Gastrocnemius medialis (tissue), 4 donors: ENCODE measurements around the gene TBXT. TPM values are rescaled to one million over a fixed set of nuclear protein-coding genes. Genes with fewer than 3 reads are reported as not detected.
"Not testable (repeated sequence)": the region's sequence is repeated elsewhere in the genome, so short reads cannot be mapped to it uniquely, and the experiment has no call there.

Experiments
- ATAC-seq, 2 donors: fragments of 150-250 bp; one replicate each; pipeline ENCODE4 v1.9.1; 2016
- DNase-seq, 2 donors: peaks; one replicate each; pipeline ENCODE4 v3.0.0-alpha.2; 2019
- H3K27ac ChIP-seq, 4 donors: fragments of 200-600 bp; sonication (generic); 1 replicate in 1 of 4; 2 replicates in 3 of 4; pipeline ENCODE4 v1.5.1; 2016 to 2018; ENCODE audit warnings: mild to moderate bottlenecking in 2 of 4, moderate library complexity in 1 of 4
- H3K27me3 ChIP-seq, 3 donors: fragments of 200-600 bp; sonication (generic) in 2 of 3; 1 replicate in 1 of 3; 2 replicates in 2 of 3; pipeline versions ENCODE4 v1.5.1 to v1.6.0; 2016 to 2019; ENCODE audit warnings: mild to moderate bottlenecking in 1 of 3, moderate library complexity in 1 of 3
- H3K36me3 ChIP-seq, 2 donors: fragments of 200-600 bp; sonication (generic) in 1 of 2; one replicate each; pipeline ENCODE4 v1.5.1; 2017 to 2018
- H3K4me1 ChIP-seq, 2 donors: fragments of 200-600 bp; sonication (generic) in 1 of 2; one replicate each; pipeline ENCODE4 v1.5.1; 2016 to 2017; ENCODE audit warnings: mild to moderate bottlenecking in 2 of 2
- H3K4me3 ChIP-seq, 4 donors: fragments of 200-600 bp; sonication (generic) in 3 of 4; 1 replicate in 1 of 4; 2 replicates in 3 of 4; pipeline ENCODE4 v1.5.1; 2016 to 2019; ENCODE audit warnings: mild to moderate bottlenecking in 2 of 4
- H3K9me3 ChIP-seq, 3 donors: fragments of 200-600 bp; sonication (generic) in 2 of 3; 1 replicate in 1 of 3; 2 replicates in 2 of 3; pipeline ENCODE4 v1.5.1; 2016 to 2019
- POLR2A ChIP-seq, 2 donors: fragments of 450-650 bp; IDR thresholded peaks; one replicate each; pipeline ENCODE4 v1.6.1; 2017; ENCODE audit warnings: antibody characterized with exemption in 2 of 2, mild to moderate bottlenecking in 2 of 2, moderate library complexity in 2 of 2
- in situ Hi-C, 4 donors: fragments of 200-750 bp; cut with MboI; loops; one replicate each; pipeline versions ENCODE4 v1.15.0 to v1.8.0; 2017; ENCODE audit warnings: low sequenced_read_pairs in 4 of 4
- intact Hi-C: fragments of 100-400 bp; cut with DNase I; formaldehyde crosslinking; loops from one replicate; pipeline ENCODE4 v1.15.1; 2023; ENCODE audit warnings: low total_unique reads
- total RNA-seq, 4 donors: library from RNA; depleted of rRNA; stranded (reverse); fragments of >200 nt; gene quantifications; one replicate each; pipeline versions ENCODE4 v1.1.0 to v1.2.3, GENCODE V29; 2016
- TF ChIP-seq, protein P1 (sequence below), 5 experiments: fragments of 450-650 bp in 3 of 5; fragments of 200-600 bp in 2 of 5; sonication (generic) in 2 of 5; IDR thresholded peaks in 4 of 5; conservative IDR thresholded peaks in 1 of 5; 1 replicate in 4 of 5; 2 replicates in 1 of 5; pipeline ENCODE4 v1.5.1; 2016 to 2019; ENCODE audit warnings: antibody characterized with exemption in 5 of 5, mild to moderate bottlenecking in 3 of 5, moderate library complexity in 3 of 5

TBXT gene
- total RNA-seq, 4 donors from 2014 or later: not detected

GRCh38 chr6:166192136-166192535, 24.5 kb upstream of the TBXT start:
- ATAC-seq: no peak
- no peaks in the 10 kb centered on the region for H3K9me3 ChIP-seq
- no peak overlapping the region for H3K4me3 ChIP-seq
- no peak for DNase-seq
- no peaks in the 10 kb centered on the region for H3K36me3 ChIP-seq
- intact Hi-C loops: no loop called here
- no peaks in the 10 kb centered on the region for H3K27me3 ChIP-seq
- H3K27ac ChIP-seq: no peak overlapping the region
- TF ChIP-seq POLR2A (IDR thresholded peaks at IDR 0.05): no peak
- in situ Hi-C loops: no loop called here
- H3K4me1 ChIP-seq: no peaks in the 10 kb centered on the region

DNA sequence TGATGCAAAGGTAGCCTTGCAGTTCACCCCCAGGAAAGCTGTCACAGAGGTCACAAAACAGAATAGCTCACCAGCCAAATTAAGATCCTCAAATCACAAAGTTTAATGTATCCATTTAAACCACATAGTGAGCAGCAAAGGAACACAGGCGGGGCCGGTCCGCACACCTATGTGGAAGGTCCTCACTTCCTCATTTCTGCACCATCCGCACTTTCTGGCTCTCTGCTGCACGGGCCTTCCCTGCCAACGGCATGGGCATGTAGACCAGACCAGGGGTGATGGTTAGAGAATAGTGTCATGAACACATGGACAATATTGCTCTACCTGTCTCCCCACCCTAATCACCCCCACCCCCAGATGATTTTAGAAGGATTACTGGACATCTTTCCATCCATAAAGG, 12.1 kb upstream of the TBXT start:
- no peak for ATAC-seq
- no peak for DNase-seq
- in situ Hi-C loops: no loop called here
- Histone ChIP-seq H3K4me3 (no peak overlapping the region), H3K4me1 (no peaks in the 10 kb centered on the region), H3K36me3 (no peaks in the 10 kb centered on the region), H3K27ac (no peak overlapping the region), H3K9me3 (no peaks in the 10 kb centered on the region), H3K27me3 (no peaks in the 10 kb centered on the region)
- TF ChIP-seq, protein P1, sequence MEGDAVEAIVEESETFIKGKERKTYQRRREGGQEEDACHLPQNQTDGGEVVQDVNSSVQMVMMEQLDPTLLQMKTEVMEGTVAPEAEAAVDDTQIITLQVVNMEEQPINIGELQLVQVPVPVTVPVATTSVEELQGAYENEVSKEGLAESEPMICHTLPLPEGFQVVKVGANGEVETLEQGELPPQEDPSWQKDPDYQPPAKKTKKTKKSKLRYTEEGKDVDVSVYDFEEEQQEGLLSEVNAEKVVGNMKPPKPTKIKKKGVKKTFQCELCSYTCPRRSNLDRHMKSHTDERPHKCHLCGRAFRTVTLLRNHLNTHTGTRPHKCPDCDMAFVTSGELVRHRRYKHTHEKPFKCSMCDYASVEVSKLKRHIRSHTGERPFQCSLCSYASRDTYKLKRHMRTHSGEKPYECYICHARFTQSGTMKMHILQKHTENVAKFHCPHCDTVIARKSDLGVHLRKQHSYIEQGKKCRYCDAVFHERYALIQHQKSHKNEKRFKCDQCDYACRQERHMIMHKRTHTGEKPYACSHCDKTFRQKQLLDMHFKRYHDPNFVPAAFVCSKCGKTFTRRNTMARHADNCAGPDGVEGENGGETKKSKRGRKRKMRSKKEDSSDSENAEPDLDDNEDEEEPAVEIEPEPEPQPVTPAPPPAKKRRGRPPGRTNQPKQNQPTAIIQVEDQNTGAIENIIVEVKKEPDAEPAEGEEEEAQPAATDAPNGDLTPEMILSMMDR (IDR thresholded peaks at IDR 0.05 in 4 of 5, conservative IDR thresholded peaks at IDR 0.05 in 1 of 5): no peak
- intact Hi-C loops: no loop called here

GRCh38 chr6:166176106-166176505, 8.5 kb upstream of the TBXT start:
- no peaks in the 10 kb centered on the region for H3K36me3 ChIP-seq
- no peak for ATAC-seq
- DNase-seq: no peak
- H3K4me3 ChIP-seq: no peak overlapping the region
- H3K4me1 ChIP-seq: no peaks in the 10 kb centered on the region
- peaks cover 1 to 10% (median 6%) of the 10 kb centered on the region in 3 donors for H3K27me3 ChIP-seq
- no peaks in the 10 kb centered on the region for H3K9me3 ChIP-seq
- in situ Hi-C loops (no loop called here), intact Hi-C loops (no loop called here)
- TF ChIP-seq, protein P1 (IDR thresholded peaks at IDR 0.05 in 4 of 5, conservative IDR thresholded peaks at IDR 0.05 in 1 of 5): no peak
- TF ChIP-seq POLR2A (IDR thresholded peaks at IDR 0.05): no peak
- no peak overlapping the region for H3K27ac ChIP-seq

DNA sequence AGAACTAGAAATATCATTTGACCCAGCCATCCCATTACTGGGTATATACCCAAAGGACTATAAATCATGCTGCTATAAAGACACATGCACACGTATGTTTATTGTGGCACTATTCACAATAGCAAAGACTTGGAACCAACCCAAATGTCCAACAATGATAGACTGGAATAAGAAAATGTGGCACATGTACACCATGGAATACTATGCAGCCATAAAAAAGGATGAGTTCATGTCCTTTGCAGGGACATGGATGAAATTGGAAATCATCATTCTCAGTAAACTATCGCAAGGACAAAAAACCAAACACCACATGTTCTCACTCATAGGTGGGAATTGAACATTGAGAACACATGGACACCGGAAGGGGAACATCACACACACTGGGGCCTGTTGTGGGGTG, 7.4 kb upstream of the TBXT start:
- ATAC-seq, DNase-seq, H3K36me3 ChIP-seq, H3K4me1 ChIP-seq, H3K9me3 ChIP-seq, in situ Hi-C loops, H3K4me3 ChIP-seq, intact Hi-C loops, H3K27ac ChIP-seq: not testable (repeated sequence)
- peaks cover 6 to 18% (median 11%) of the 10 kb centered on the region in 3 donors for H3K27me3 ChIP-seq

DNA sequence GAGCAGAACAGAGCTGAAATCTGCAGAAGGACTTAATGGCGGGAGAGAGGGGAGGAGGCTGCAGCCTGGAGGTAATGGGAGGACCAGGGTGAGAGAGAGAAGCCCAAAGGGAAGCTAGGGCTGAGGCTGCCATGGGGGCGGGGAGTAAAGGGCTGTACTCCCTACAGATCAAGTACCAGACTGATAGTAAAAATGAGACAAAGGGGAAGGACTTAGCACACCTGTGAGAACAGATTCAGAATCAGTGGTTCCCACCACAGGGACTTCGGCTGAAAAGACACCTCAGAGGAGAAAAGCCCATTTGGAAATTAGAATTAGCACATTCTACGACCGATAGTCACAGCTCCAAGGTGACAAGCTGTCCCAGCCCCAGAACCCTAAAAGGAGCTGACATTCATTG, 6.4 kb upstream of the TBXT start:
- in situ Hi-C loops: no loop called here
- no peaks in the 10 kb centered on the region for H3K36me3 ChIP-seq
- ATAC-seq (no peak), DNase-seq (no peak)
- no peaks in the 10 kb centered on the region for H3K9me3 ChIP-seq
- no peak overlapping the region for H3K27ac ChIP-seq
- peaks cover 6 to 29% (median 20%) of the 10 kb centered on the region in 3 donors for H3K27me3 ChIP-seq
- H3K4me3 ChIP-seq: no peak overlapping the region
- H3K4me1 ChIP-seq: no peaks in the 10 kb centered on the region
- no peak for TF ChIP-seq POLR2A (IDR thresholded peaks at IDR 0.05)
- TF ChIP-seq, protein P1 (IDR thresholded peaks at IDR 0.05 in 4 of 5, conservative IDR thresholded peaks at IDR 0.05 in 1 of 5): no peak
- intact Hi-C loops: no loop called here

GRCh38 chr6:166173281-166173951, 5.8 kb upstream of the TBXT start:
- Histone ChIP-seq H3K4me1 (no peaks in the 10 kb centered on the region), H3K4me3 (no peak overlapping the region), H3K9me3 (no peaks in the 10 kb centered on the region), H3K36me3 (no peaks in the 10 kb centered on the region), H3K27ac (no peak overlapping the region), H3K27me3 (peaks cover 9 to 35% (median 26%) of the 10 kb centered on the region in 3 donors)
- intact Hi-C loops: no loop called here
- DNase-seq: no peak
- in situ Hi-C loops: no loop called here
- TF ChIP-seq, protein P1 (IDR thresholded peaks at IDR 0.05 in 4 of 5, conservative IDR thresholded peaks at IDR 0.05 in 1 of 5): no peak
- ATAC-seq: no peak
